Measurements from ENCODE around the gene SNRPB2. TPM values are rescaled to one million over a fixed set of nuclear protein-coding genes. Genes with fewer than 3 reads are reported as not detected.

The SNRPB2 gene
- total RNA-seq, 4 donors from 2014 or later, result 9.9 to 24.7 (median 12.8) TPM

DNA sequence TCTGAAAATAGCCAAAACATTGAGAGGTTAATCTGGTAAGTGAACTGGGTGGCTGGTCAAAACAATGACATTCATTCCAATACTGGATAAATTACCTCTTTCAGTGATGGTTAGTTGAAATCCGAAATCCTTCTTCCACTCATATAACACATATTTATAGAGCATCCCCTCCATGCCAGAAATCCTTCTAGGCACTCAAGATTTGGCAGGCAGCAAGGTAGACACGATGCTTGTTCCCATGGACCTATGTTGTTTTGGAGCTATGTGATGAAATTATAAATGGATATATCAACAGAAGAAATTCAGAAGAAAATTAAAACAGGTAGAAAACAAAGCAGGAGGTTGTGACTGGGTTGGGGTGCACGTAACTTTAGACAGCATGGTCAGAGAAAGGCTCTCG, 26.3 kb upstream of the SNRPB2 start:
- no peak for TF ChIP-seq POLR2A (IDR thresholded peaks at IDR 0.05)
- TF ChIP-seq, protein P1, sequence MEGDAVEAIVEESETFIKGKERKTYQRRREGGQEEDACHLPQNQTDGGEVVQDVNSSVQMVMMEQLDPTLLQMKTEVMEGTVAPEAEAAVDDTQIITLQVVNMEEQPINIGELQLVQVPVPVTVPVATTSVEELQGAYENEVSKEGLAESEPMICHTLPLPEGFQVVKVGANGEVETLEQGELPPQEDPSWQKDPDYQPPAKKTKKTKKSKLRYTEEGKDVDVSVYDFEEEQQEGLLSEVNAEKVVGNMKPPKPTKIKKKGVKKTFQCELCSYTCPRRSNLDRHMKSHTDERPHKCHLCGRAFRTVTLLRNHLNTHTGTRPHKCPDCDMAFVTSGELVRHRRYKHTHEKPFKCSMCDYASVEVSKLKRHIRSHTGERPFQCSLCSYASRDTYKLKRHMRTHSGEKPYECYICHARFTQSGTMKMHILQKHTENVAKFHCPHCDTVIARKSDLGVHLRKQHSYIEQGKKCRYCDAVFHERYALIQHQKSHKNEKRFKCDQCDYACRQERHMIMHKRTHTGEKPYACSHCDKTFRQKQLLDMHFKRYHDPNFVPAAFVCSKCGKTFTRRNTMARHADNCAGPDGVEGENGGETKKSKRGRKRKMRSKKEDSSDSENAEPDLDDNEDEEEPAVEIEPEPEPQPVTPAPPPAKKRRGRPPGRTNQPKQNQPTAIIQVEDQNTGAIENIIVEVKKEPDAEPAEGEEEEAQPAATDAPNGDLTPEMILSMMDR (IDR thresholded peaks at IDR 0.05), result no peak
- H3K4me3 ChIP-seq, result no peak overlapping the region
- peaks cover 0 to 8% (median 0%) of the 10 kb centered on the region in 4 donors for H3K9me3 ChIP-seq

DNA sequence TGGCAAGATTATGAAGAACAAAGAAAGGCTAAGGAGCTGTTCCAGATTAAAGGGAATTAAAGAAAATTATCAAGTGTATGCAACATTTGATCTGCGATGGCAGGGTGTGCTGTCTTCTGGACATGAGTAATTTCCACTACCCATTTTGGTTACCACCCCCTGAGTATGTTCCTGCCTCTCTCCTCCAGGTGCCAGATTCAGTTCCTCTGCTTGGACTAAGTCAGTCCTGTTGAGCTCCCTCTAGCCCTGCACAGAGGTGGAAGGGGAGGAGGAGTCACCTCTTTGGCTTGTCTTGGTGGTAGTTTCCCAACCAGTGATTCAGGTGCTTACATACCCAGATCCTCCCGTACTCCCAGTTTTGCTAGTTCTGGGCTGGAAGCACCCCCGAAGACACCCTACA, 22.2 kb upstream of the SNRPB2 start:
- H3K27ac ChIP-seq, result no peak overlapping the region
- TF ChIP-seq, protein P1 (IDR thresholded peaks at IDR 0.05), result no peak
- TF ChIP-seq POLR2A (IDR thresholded peaks at IDR 0.05), result no peak
- H3K4me3 ChIP-seq, result no peak overlapping the region
- peaks cover 0 to 5% (median 2%) of the 10 kb centered on the region in 4 donors for H3K4me1 ChIP-seq
- peaks cover 0 to 8% (median 0%) of the 10 kb centered on the region in 4 donors for H3K9me3 ChIP-seq
- H3K36me3 ChIP-seq, result no peaks in the 10 kb centered on the region
- H3K27me3 ChIP-seq, result no peaks in the 10 kb centered on the region
- no peak for DNase-seq

More for the DNA sequence above, 26.3 kb upstream of the SNRPB2 start:
- H3K27ac ChIP-seq, result no peak overlapping the region
- no peaks in the 10 kb centered on the region for H3K4me1 ChIP-seq
- DNase-seq, result no peak
- H3K36me3 ChIP-seq, result no peaks in the 10 kb centered on the region
- no peaks in the 10 kb centered on the region for H3K27me3 ChIP-seq

DNA sequence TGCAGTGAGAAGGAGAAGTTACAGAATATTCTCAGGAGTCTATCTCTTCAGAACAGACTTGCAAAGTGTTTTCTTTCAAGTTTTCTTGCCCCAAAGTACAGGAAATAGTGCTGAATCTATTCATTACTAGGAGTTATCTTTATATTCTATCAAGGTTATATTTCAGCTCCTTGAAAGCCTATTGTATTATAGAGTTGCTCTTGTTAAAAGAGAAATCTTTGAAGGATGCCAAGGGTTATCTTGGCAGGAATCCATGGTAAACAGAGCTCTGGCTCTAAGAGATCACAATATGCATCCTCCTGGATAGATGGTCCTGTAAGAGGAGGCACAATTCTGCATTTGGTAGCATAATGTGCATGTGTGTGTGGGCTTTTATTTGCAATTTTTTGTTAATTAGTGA, 21.2 kb upstream of the SNRPB2 start:
- H3K4me1 ChIP-seq, result peaks cover 0 to 5% (median 2%) of the 10 kb centered on the region in 4 donors
- H3K9me3 ChIP-seq, result peaks cover 0 to 8% (median 0%) of the 10 kb centered on the region in 4 donors
- H3K27ac ChIP-seq, result no peak overlapping the region
- H3K4me3 ChIP-seq, result no peak overlapping the region
- H3K36me3 ChIP-seq, result no peaks in the 10 kb centered on the region
- no peaks in the 10 kb centered on the region for H3K27me3 ChIP-seq
- no peak for DNase-seq
- TF ChIP-seq, protein P1 (IDR thresholded peaks at IDR 0.05), result no peak
- TF ChIP-seq POLR2A (IDR thresholded peaks at IDR 0.05), result no peak

DNA sequence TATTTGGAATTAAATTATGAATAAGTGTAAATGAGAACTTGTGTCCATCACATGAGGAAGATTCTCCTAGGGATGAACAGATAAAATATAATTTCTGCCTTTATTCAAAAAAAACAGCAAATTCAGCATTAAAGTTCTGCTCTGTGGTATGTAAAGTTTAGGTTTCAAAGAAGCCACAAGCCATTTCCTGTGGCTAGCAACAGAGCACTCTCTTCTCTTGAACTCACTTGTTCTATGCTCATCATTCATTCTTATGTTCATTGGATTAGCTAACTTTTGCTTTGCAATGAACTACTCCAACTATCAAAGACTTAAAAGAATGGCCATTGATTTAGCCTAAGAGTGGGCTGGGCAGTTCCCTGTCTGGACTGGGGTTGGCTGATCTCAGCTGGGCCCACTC, 20.8 kb upstream of the SNRPB2 start:
- Histone ChIP-seq H3K4me3 (no peak overlapping the region), H3K27ac (no peak overlapping the region), H3K4me1 (peaks cover 0 to 5% (median 2%) of the 10 kb centered on the region in 4 donors), H3K27me3 (no peaks in the 10 kb centered on the region), H3K9me3 (peaks cover 0 to 8% (median 0%) of the 10 kb centered on the region in 4 donors), H3K36me3 (no peaks in the 10 kb centered on the region)
- no peak for TF ChIP-seq POLR2A (IDR thresholded peaks at IDR 0.05)
- TF ChIP-seq, protein P1 (IDR thresholded peaks at IDR 0.05), result no peak
- DNase-seq, result no peak

DNA sequence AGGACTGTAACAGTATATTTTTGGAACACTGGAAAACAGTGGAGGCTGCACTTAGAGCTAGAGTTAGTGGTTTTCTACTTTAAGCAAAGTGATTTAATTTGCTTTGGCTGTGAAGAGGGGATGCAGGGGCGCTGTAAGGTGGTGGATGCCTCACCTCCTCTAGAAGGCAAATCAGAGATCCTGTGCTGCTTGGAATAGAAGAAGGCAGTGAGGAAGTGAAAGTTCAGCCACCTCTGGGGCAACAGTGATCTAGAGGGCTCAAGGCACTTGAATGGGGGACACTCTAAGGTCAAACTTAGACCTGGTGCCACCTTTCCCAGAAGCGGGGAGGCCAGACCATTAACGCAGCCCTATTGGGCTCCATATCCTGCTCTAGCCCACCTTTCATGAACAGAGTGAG, 19.0 kb upstream of the SNRPB2 start:
- no peak overlapping the region for H3K27ac ChIP-seq
- H3K36me3 ChIP-seq, result no peaks in the 10 kb centered on the region
- TF ChIP-seq, protein P1 (IDR thresholded peaks at IDR 0.05), result no peak
- no peak for TF ChIP-seq POLR2A (IDR thresholded peaks at IDR 0.05)
- no peaks in the 10 kb centered on the region for H3K27me3 ChIP-seq
- peaks cover 0 to 6% (median 0%) of the 10 kb centered on the region in 4 donors for H3K9me3 ChIP-seq
- no peak for DNase-seq
- H3K4me1 ChIP-seq, result peaks cover 0 to 5% (median 2%) of the 10 kb centered on the region in 4 donors
- H3K4me3 ChIP-seq, result no peak overlapping the region
